WTC11 (cell line): ENCODE data around the gene NTRK3. TPM values are rescaled to one million over a fixed set of nuclear protein-coding genes. Genes with fewer than 3 reads are reported as not detected.

Experiments used
- ATAC-seq: fragments of 200-7000 bp; cut with Tn5 transposase; 2 replicates; pipeline ENCODE4 v1.10.0; 2021; ENCODE audit warnings: mild to moderate bottlenecking, moderate library complexity
- CTCF ChIA-PET: fragments of 300-600 bp; sonication (Branson Sonifier 250); formaldehyde crosslinking; loops from one replicate; lab custom pipeline; 2021; ENCODE audit warnings: antibody characterized with exemption; lab: Charles Lee
- POLR2A ChIA-PET: fragments of 350-600 bp; sonication (Branson Sonifier 250); formaldehyde crosslinking; loops from one replicate; lab custom pipeline; 2021; ENCODE audit warnings: antibody characterized with exemption; lab: Charles Lee
- DNase-seq: peaks from one replicate; pipeline ENCODE4 v3.0.0; 2021; ENCODE audit warnings: low spot score
- H3K27ac Mint-ChIP-seq: 2 replicates; pipeline ENCODE4 v1.8.0; 2021; ENCODE audit warnings: mixed read lengths
- H3K27me3 Mint-ChIP-seq: 2 replicates; pipeline ENCODE4 v1.8.0; 2021; ENCODE audit warnings: low read depth, mild to moderate bottlenecking, moderate library complexity, mixed read lengths
- H3K36me3 Mint-ChIP-seq: 2 replicates; pipeline ENCODE4 v1.8.0; 2021; ENCODE audit warnings: mixed read lengths
- H3K4me1 Mint-ChIP-seq: 2 replicates; pipeline ENCODE4 v1.8.0; 2022; ENCODE audit warnings: mixed read lengths
- H3K4me3 Mint-ChIP-seq: 2 replicates; pipeline ENCODE4 v1.8.0; 2021; ENCODE audit warnings: mild to moderate bottlenecking, moderate library complexity, mixed read lengths
- H3K9me3 Mint-ChIP-seq: 2 replicates; pipeline ENCODE4 v1.8.0; 2021; ENCODE audit warnings: mixed read lengths
- ARID4B ChIP-seq: sonication (generic); formaldehyde crosslinking; IDR thresholded peaks from 2 replicates; pipeline ENCODE4 v1.8.0; 2023; ENCODE audit warnings: missing genetic modification reagents, mild to moderate bottlenecking, borderline replicate concordance
- ATF6 ChIP-seq: sonication (generic); formaldehyde crosslinking; IDR thresholded peaks from 2 replicates; pipeline ENCODE4 v1.8.1; 2023; ENCODE audit warnings: mild to moderate bottlenecking, missing genetic modification reagents
- ETV6 ChIP-seq: sonication (generic); formaldehyde crosslinking; IDR thresholded peaks from 2 replicates; pipeline ENCODE4 v1.8.1; 2022; ENCODE audit warnings: mild to moderate bottlenecking, missing genetic modification reagents
- GABPB1 ChIP-seq: sonication (generic); formaldehyde crosslinking; IDR thresholded peaks from 2 replicates; pipeline ENCODE4 v1.8.1; 2023; ENCODE audit warnings: mild to moderate bottlenecking, missing genetic modification reagents
- GRHL2 ChIP-seq: fragments of 250-450 bp; sonication (Bioruptor Pico); IDR thresholded peaks from 2 replicates; pipeline ENCODE4 v1.8.0; 2022; ENCODE audit warnings: mild to moderate bottlenecking, moderate library complexity; ENCODE audit not compliant: insufficient replicate concordance, severe bottlenecking
- ZBTB21 ChIP-seq: sonication (generic); formaldehyde crosslinking; IDR thresholded peaks from 2 replicates; pipeline ENCODE4 v1.8.1; 2023; ENCODE audit warnings: mild to moderate bottlenecking, missing genetic modification reagents, borderline replicate concordance
- ZNF396 ChIP-seq: fragments of 250-450 bp; sonication (Bioruptor Pico); IDR thresholded peaks from 2 replicates; pipeline ENCODE4 v1.8.0; 2021; ENCODE audit warnings: mild to moderate bottlenecking, moderate library complexity, borderline replicate concordance
- ZNF425 ChIP-seq: fragments of 250-450 bp; sonication (Bioruptor Pico); conservative IDR thresholded peaks from 2 replicates; pipeline ENCODE4 v1.9.0; 2021; ENCODE audit warnings: mild to moderate bottlenecking
- total RNA-seq: library from RNA; stranded (reverse); gene quantifications from 3 replicates; pipeline ENCODE4 v1.2.3, GENCODE V29; 2021
- TF ChIP-seq, protein P1 (sequence below): fragments of 250-450 bp; sonication (Bioruptor Pico); IDR thresholded peaks from 2 replicates; pipeline ENCODE4 v1.9.0; 2021; ENCODE audit warnings: moderate library complexity, mild to moderate bottlenecking, inconsistent platforms, borderline replicate concordance
- TF ChIP-seq, protein P2 (sequence below): sonication (generic); formaldehyde crosslinking; IDR thresholded peaks from 2 replicates; pipeline ENCODE4 v1.8.0; 2022; ENCODE audit warnings: mild to moderate bottlenecking, missing genetic modification reagents
- TF ChIP-seq, protein P3 (sequence below): fragments of 250-450 bp; sonication (Bioruptor Pico); IDR thresholded peaks from 2 replicates; pipeline ENCODE4 v1.8.0; 2021; ENCODE audit warnings: mild to moderate bottlenecking
- TF ChIP-seq, protein P4 (sequence below): sonication (generic); formaldehyde crosslinking; IDR thresholded peaks from 2 replicates; pipeline ENCODE4 v1.8.1; 2022; ENCODE audit warnings: low read depth, missing genetic modification reagents, borderline replicate concordance
- TF ChIP-seq, protein P5 (sequence below): sonication (generic); formaldehyde crosslinking; IDR thresholded peaks from 2 replicates; pipeline ENCODE4 v1.8.0; 2022; ENCODE audit warnings: mild to moderate bottlenecking, missing genetic modification reagents
- TF ChIP-seq, protein P6 (sequence below): sonication (generic); formaldehyde crosslinking; IDR thresholded peaks from 2 replicates; pipeline ENCODE4 v1.8.1; 2022; ENCODE audit warnings: missing genetic modification reagents, borderline replicate concordance

Gene NTRK3
- total RNA-seq, 1 experiment from 2014 or later, result 12.3 TPM

DNA sequence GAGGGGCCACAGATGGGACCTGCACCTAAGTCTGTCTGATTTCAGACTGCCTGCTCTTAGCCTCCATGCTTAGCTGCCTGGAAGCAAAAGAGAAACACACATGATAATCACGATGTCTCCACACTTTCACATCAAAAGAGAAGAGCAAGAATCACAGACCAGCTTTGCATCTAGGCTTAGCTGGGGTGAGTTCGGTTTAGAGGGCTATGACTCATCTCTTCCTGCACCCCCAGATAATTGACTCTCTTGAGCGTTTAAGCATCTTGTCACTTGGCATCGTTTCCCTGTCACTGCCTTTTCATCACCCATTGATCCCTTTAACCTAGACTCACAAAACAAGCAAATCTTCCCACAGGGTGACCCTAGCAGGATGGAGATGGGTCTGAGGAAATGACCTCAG, 124.0 kb downstream of the NTRK3 start:
- Mint-ChIP-seq H3K36me3 (peaks cover 16% of the 10 kb centered on the region), H3K9me3 (peaks cover 5% of the 10 kb centered on the region), H3K27ac (no peak overlapping the region), H3K4me3 (no peak overlapping the region), H3K4me1 (no peaks in the 10 kb centered on the region), H3K27me3 (no peaks in the 10 kb centered on the region)
- POLR2A ChIA-PET, result no interaction called here
- TF ChIP-seq, protein P1, sequence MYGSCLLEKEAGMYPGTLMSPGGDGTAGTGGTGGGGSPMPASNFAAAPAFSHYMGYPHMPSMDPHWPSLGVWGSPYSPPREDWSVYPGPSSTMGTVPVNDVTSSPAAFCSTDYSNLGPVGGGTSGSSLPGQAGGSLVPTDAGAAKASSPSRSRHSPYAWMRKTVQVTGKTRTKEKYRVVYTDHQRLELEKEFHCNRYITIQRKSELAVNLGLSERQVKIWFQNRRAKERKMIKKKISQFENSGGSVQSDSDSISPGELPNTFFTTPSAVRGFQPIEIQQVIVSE (CRISPR knock-in tag), result no peak
- no peak for TF ChIP-seq ZNF425 (CRISPR knock-in tag)
- TF ChIP-seq, protein P2, sequence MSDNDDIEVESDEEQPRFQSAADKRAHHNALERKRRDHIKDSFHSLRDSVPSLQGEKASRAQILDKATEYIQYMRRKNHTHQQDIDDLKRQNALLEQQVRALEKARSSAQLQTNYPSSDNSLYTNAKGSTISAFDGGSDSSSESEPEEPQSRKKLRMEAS (CRISPR knock-in tag), result no peak
- TF ChIP-seq ETV6, result no peak
- no peak for TF ChIP-seq GABPB1 (CRISPR knock-in tag)
- TF ChIP-seq, protein P3, sequence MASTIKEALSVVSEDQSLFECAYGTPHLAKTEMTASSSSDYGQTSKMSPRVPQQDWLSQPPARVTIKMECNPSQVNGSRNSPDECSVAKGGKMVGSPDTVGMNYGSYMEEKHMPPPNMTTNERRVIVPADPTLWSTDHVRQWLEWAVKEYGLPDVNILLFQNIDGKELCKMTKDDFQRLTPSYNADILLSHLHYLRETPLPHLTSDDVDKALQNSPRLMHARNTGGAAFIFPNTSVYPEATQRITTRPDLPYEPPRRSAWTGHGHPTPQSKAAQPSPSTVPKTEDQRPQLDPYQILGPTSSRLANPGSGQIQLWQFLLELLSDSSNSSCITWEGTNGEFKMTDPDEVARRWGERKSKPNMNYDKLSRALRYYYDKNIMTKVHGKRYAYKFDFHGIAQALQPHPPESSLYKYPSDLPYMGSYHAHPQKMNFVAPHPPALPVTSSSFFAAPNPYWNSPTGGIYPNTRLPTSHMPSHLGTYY (CRISPR knock-in tag), result no peak
- TF ChIP-seq GRHL2 (CRISPR knock-in tag), result no peak
- no peak for TF ChIP-seq ARID4B (CRISPR knock-in tag)
- TF ChIP-seq, protein P4, sequence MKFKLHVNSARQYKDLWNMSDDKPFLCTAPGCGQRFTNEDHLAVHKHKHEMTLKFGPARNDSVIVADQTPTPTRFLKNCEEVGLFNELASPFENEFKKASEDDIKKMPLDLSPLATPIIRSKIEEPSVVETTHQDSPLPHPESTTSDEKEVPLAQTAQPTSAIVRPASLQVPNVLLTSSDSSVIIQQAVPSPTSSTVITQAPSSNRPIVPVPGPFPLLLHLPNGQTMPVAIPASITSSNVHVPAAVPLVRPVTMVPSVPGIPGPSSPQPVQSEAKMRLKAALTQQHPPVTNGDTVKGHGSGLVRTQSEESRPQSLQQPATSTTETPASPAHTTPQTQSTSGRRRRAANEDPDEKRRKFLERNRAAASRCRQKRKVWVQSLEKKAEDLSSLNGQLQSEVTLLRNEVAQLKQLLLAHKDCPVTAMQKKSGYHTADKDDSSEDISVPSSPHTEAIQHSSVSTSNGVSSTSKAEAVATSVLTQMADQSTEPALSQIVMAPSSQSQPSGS (CRISPR knock-in tag), result no peak
- no peak for TF ChIP-seq ZNF396 (CRISPR knock-in tag)
- TF ChIP-seq, protein P5, sequence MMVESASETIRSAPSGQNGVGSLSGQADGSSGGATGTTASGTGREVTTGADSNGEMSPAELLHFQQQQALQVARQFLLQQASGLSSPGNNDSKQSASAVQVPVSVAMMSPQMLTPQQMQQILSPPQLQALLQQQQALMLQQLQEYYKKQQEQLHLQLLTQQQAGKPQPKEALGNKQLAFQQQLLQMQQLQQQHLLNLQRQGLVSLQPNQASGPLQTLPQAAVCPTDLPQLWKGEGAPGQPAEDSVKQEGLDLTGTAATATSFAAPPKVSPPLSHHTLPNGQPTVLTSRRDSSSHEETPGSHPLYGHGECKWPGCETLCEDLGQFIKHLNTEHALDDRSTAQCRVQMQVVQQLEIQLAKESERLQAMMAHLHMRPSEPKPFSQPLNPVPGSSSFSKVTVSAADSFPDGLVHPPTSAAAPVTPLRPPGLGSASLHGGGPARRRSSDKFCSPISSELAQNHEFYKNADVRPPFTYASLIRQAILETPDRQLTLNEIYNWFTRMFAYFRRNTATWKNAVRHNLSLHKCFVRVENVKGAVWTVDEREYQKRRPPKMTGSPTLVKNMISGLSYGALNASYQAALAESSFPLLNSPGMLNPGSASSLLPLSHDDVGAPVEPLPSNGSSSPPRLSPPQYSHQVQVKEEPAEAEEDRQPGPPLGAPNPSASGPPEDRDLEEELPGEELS (CRISPR knock-in tag), result no peak
- TF ChIP-seq ATF6 (CRISPR knock-in tag), result no peak
- no peak for TF ChIP-seq ZBTB21 (CRISPR knock-in tag)
- TF ChIP-seq, protein P6, sequence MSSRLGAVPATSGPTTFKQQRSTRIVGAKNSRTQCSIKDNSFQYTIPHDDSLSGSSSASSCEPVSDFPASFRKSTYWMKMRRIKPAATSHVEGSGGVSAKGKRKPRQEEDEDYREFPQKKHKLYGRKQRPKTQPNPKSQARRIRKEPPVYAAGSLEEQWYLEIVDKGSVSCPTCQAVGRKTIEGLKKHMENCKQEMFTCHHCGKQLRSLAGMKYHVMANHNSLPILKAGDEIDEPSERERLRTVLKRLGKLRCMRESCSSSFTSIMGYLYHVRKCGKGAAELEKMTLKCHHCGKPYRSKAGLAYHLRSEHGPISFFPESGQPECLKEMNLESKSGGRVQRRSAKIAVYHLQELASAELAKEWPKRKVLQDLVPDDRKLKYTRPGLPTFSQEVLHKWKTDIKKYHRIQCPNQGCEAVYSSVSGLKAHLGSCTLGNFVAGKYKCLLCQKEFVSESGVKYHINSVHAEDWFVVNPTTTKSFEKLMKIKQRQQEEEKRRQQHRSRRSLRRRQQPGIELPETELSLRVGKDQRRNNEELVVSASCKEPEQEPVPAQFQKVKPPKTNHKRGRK (CRISPR knock-in tag), result no peak
- CTCF ChIA-PET, result no interaction called here
- no peak for ATAC-seq
- DNase-seq, result no peak
